SK-N-SH treated with all-trans-retinoic acid at 6 μM for 48 hours (cell line): ENCODE results near the gene SCYL1.
A peak's percentile ranks its signal among the peaks of the same experiment; 100 is the strongest.

ENCODE experiments used
- ATAC-seq: fragments of 200-7000 bp; cut with Tn5 transposase; 3 replicates; pipeline ENCODE4 v1.9.1; 2020; ENCODE audit warnings: mild to moderate bottlenecking, moderate library complexity
- BACH2 ChIP-seq: fragments of 250-450 bp; sonication (Bioruptor Pico); IDR thresholded peaks from 2 replicates; pipeline ENCODE4 v1.9.0; 2021; ENCODE audit warnings: mild to moderate bottlenecking, borderline replicate concordance
- CREB5 ChIP-seq: fragments of 250-450 bp; sonication (Bioruptor Pico); IDR thresholded peaks from 2 replicates; pipeline ENCODE4 v1.5.1; 2020; ENCODE audit warnings: low read depth, mild to moderate bottlenecking, moderate library complexity
- CSRNP3 ChIP-seq: fragments of 250-450 bp; sonication (Bioruptor Pico); IDR thresholded peaks from 2 replicates; pipeline ENCODE4 v1.5.1; 2021; ENCODE audit warnings: mild to moderate bottlenecking, moderate library complexity
- ESRRG ChIP-seq: fragments of 250-450 bp; sonication (Bioruptor Pico); IDR thresholded peaks from 2 replicates; pipeline ENCODE4 v1.6.1; 2021; ENCODE audit warnings: mild to moderate bottlenecking
- GLIS3 ChIP-seq: fragments of 250-450 bp; sonication (Bioruptor Pico); IDR thresholded peaks from 2 replicates; pipeline ENCODE4 v1.5.0; 2020; ENCODE audit warnings: mild to moderate bottlenecking, moderate library complexity
- ISL1 ChIP-seq: fragments of 250-450 bp; sonication (Bioruptor Pico); IDR thresholded peaks from 2 replicates; pipeline ENCODE4 v2.1.2; 2022; ENCODE audit warnings: mild to moderate bottlenecking, moderate library complexity
- POU6F1 ChIP-seq: fragments of 250-450 bp; sonication (Bioruptor Pico); IDR thresholded peaks from 2 replicates; pipeline ENCODE4 v1.8.0; 2021; ENCODE audit warnings: low read depth, mild to moderate bottlenecking, moderate library complexity, borderline replicate concordance
- PPARA ChIP-seq: fragments of 250-450 bp; sonication (Bioruptor Pico); IDR thresholded peaks from 2 replicates; pipeline ENCODE4 v1.5.0; 2020; ENCODE audit warnings: mild to moderate bottlenecking, borderline replicate concordance
- RARB ChIP-seq: fragments of 250-450 bp; sonication (Bioruptor Pico); IDR thresholded peaks from 2 replicates; pipeline ENCODE4 v1.8.0; 2021; ENCODE audit warnings: mild to moderate bottlenecking, moderate library complexity
- TCF4 ChIP-seq: fragments of 250-450 bp; sonication (Bioruptor Pico); IDR thresholded peaks from 2 replicates; pipeline ENCODE4 v1.8.0; 2021; ENCODE audit warnings: mild to moderate bottlenecking, moderate library complexity, borderline replicate concordance
- TOX ChIP-seq: fragments of 250-450 bp; sonication (Bioruptor Pico); IDR thresholded peaks from 2 replicates; pipeline ENCODE4 v1.8.0; 2021; ENCODE audit warnings: mild to moderate bottlenecking, moderate library complexity, borderline replicate concordance
- ZC3H10 ChIP-seq: fragments of 250-450 bp; sonication (Bioruptor Pico); IDR thresholded peaks from 2 replicates; pipeline ENCODE4 v1.5.1; 2021; ENCODE audit warnings: mild to moderate bottlenecking, moderate library complexity
- ZFP3 ChIP-seq: fragments of 250-450 bp; sonication (Bioruptor Pico); IDR thresholded peaks from 2 replicates; pipeline ENCODE4 v1.5.0; 2020; ENCODE audit warnings: mild to moderate bottlenecking, moderate library complexity
- ZFP30 ChIP-seq: fragments of 450-650 bp; formaldehyde crosslinking; IDR thresholded peaks from 2 replicates; pipeline ENCODE4 v1.5.0; 2022; ENCODE audit warnings: mild to moderate bottlenecking, moderate library complexity
- ZNF565 ChIP-seq: fragments of 450-650 bp; formaldehyde crosslinking; conservative IDR thresholded peaks from 2 replicates; pipeline ENCODE4 v1.5.0; 2020; ENCODE audit warnings: low read depth, mild to moderate bottlenecking, moderate library complexity
- ZNF70 ChIP-seq: fragments of 450-650 bp; formaldehyde crosslinking; IDR thresholded peaks from 2 replicates; pipeline ENCODE4 v1.5.0; 2020; ENCODE audit warnings: mild to moderate bottlenecking, moderate library complexity
- ZNF8 ChIP-seq: fragments of 450-650 bp; formaldehyde crosslinking; IDR thresholded peaks from 2 replicates; pipeline ENCODE4 v1.5.0; 2020; ENCODE audit warnings: mild to moderate bottlenecking, moderate library complexity

The SCYL1 gene

DNA sequence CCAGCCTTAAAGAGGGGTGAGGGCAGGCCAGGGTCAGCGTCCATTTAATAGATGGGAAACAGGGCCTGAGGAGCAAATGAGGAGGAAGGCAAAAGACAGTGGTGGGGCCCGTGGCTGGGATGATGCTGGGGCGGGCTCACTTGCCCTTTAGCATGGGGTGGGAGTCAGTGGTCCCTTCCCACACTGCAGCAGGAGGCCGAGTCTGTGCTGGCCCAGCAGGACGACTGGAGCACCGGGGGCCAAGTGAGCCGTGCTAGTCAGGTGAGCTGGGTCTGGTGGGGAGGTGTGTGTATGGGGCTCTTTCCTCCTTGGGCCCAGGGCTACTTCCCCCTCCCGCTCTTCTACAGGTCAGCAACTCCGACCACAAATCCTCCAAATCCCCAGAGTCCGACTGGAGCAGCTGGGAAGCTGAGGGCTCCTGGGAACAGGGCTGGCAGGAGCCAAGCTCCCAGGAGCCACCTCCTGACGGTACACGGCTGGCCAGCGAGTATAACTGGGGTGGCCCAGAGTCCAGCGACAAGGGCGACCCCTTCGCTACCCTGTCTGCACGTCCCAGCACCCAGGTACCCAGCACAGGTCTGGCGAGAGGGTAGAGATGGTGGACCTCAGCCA lies 12.8 kb downstream of the SCYL1 start:
- no peak for ATAC-seq
- TF ChIP-seq TCF4 (no peak), ISL1 (no peak), PPARA (CRISPR knock-in tag) (no peak), BACH2 (CRISPR knock-in tag) (no peak), ZNF8 (CRISPR knock-in tag) (no peak), ZNF70 (CRISPR knock-in tag) (no peak), POU6F1 (no peak), ZFP30 (CRISPR knock-in tag) (no peak), ZC3H10 (no peak), CREB5 (CRISPR knock-in tag) (no peak), TOX (CRISPR knock-in tag) (no peak)

GRCh38 chr11:65538232-65538914 lies 13.5 kb downstream of the SCYL1 start:
- ATAC-seq: no peak
- TF ChIP-seq TCF4: no peak

DNA sequence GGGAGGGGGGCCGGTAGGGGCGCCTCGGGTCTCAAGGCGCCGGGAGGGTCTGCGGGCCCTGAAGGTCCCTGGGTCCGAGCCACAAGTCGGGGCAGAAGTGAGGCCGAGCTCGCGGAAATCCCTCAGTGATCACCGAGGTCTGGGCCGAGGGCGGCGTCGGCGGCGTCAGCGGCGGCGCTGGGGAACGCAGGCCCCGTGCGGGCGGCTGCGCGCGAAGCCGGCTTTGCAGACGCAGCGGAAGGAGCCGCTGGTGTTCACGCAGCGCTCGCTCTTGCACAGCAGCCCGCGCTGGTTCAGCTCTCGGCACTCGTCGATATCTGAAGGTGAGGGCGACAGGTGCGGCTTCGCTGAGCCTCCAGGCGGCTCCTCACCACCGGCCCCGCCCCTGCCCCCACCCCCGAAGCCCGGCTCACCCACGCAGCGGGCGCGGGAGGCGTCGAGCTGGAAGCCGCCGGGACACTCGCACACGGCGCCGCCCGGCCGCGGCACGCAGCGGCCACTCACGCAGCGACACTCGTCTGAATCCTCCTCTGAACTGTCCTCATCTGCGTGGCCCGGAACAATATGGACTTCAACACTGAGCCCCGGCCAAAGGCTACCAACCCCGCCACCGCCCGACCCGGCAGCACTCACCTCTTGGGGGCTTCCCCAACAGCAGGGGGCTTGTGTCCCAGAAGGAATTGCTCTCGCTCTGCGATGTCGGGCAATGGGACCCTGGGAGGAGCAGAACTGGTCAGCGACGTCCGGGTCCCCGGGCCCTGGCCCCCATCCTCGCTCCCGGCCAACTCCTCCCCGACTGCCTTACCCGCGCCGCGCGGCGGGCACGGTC lies 14.2 kb downstream of the SCYL1 start:
- no peak for ATAC-seq
- no peak for TF ChIP-seq ZC3H10
- TF ChIP-seq RARB (CRISPR knock-in tag): no peak
- TF ChIP-seq ZNF8 (CRISPR knock-in tag): no peak

GRCh38 chr11:65539744-65540289 lies 14.9 kb downstream of the SCYL1 start:
- no peak for TF ChIP-seq ESRRG (CRISPR knock-in tag)
- peak; percentile 95 for TF ChIP-seq ZFP3 (CRISPR knock-in tag)
- no peak; the same call in 2 of the 3 replicates for ATAC-seq

DNA sequence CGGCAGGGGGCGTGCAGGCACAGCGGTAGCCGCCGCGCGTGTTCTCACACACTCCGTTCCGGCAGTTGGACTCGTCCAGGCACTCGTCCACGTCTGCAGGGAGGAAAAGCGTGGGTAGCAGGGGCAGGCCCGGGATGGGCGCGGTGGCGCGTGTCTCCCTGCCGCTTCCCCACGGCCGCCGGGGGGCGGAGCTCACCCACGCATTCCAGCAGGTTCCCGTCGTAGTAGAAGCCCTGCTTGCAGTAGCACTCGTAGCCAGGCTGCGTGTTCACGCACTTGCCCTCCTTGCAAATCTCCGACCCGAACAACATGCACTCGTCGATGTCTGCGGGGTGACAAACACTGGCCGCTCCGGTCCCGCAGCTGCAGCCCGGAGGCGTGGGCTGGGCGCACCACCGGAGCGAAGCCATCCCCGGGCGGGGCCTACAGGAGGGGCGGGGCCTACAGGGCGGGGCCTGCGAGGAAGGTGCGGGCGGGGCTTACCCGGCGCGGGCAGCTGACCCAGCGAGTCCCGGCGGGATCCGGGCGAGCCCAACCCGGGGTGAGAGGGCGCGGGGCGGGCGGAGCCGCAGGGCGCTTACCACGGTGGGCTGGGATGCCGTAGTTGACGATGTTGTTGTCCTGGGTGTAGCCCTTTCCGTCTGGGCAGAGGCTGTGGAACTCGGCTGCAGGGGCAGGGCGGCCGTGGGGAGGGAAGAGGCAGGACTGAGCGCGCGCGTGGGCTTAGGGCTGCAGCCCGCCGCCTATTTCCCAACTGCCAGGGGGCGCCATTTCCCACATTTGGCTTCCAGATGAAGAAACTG lies 15.6 kb downstream of the SCYL1 start:
- peak; percentile 89 for ATAC-seq
- TF ChIP-seq ESRRG (CRISPR knock-in tag): no peak

GRCh38 chr11:65541093-65541982 lies 16.5 kb downstream of the SCYL1 start:
- TF ChIP-seq ZNF565 (CRISPR knock-in tag): no peak
- no peak for TF ChIP-seq TOX (CRISPR knock-in tag)
- TF ChIP-seq CSRNP3 (CRISPR knock-in tag): no peak
- TF ChIP-seq POU6F1: no peak
- TF ChIP-seq CREB5 (CRISPR knock-in tag): no peak
- no peak for TF ChIP-seq GLIS3 (CRISPR knock-in tag)
- ATAC-seq: peak; percentile 0; the same call in 2 of the 3 replicates
